AG04450 (cell line): ENCODE results near the gene ITGB2. TPM values are rescaled to one million over a fixed set of nuclear protein-coding genes. Genes with fewer than 3 reads are reported as not detected.

Experiments
- CTCF ChIA-PET: fragments of 300-600, 350-600 bp; formaldehyde crosslinking; extraction: SDS; loops from one replicate; lab custom pipeline; 2022; ENCODE audit warnings: antibody characterized with exemption, inconsistent platforms; lab: Charles Lee
- POLR2A ChIA-PET: fragments of 350-600 bp; formaldehyde crosslinking; extraction: SDS; loops from one replicate; lab custom pipeline; 2021; ENCODE audit warnings: antibody characterized with exemption, inconsistent platforms; lab: Yijun Ruan, JAX
- DNase-seq: peaks from one replicate; pipeline ENCODE4 v3.0.0-alpha.2; 2011; ENCODE audit warnings: low read depth, low spot score
- H3K27ac ChIP-seq: one replicate; pipeline ENCODE4 v1.5.1; 2012; ENCODE audit warnings: low read depth, low read length, control low read depth
- H3K27me3 ChIP-seq: one replicate; pipeline ENCODE4 v1.6.0; 2012; ENCODE audit warnings: low read length; ENCODE audit not compliant: control insufficient read depth, insufficient read depth
- H3K4me3 ChIP-seq: 2 replicates; pipeline ENCODE4 v1.5.1; 2011; ENCODE audit warnings: mild to moderate bottlenecking, low read depth, low read length, control low read depth
- H3K9me3 ChIP-seq: 2 replicates; pipeline ENCODE4 v1.5.1; 2012; ENCODE audit warnings: low read length; ENCODE audit not compliant: control insufficient read depth, insufficient read depth
- polyA plus RNA-seq: library from polyadenylated mRNA; depleted of rRNA; stranded (reverse); fragments of >200 nt; gene quantifications from 2 replicates; pipeline ENCODE4 v1.2.3, GENCODE V29; 2011
- TF ChIP-seq, protein P1 (sequence below): IDR thresholded peaks from 2 replicates; pipeline ENCODE4 v1.5.1; 2011; ENCODE audit warnings: low read depth, low read length, control low read depth, inconsistent platforms

ITGB2 gene
- polyA plus RNA-seq, 1 experiment: 0.04 TPM

DNA sequence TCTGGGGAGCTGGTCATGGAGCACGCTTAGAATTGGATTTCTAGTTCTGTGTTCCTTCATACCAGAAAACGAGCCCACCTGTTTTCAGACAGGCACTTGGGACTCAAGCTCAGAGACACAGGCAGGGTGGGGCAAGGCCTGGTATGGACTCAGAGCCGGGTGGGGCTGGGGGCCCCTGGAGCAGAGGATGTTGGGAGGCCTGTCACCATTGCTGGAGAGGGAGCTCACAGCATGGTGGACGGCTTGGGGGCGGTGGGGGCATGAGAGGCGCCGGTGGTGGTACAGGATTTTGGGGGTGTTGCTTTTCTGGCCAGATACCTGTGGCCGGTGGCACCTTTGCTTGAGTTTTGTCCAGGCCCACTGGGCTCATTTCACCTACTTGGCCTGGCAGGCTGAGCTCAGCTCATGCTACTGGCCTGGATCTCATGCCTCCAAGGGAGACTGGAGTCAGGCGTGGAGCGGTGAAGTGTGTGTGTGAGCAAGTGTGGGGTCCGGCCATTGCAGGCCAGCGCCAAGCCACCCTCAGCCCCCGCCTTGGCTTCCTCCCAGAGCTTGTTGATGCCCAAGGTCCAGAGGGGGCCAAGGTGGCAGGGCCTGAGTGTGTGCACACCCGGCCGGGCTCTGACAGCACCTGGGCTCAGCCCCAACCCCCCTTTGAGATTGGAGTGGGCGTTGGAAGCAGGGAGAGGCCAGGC lies 27.9 kb upstream of the ITGB2 start:
- Histone ChIP-seq H3K27me3 (no peaks in the 10 kb centered on the region), H3K4me3 (no peak overlapping the region), H3K9me3 (no peaks in the 10 kb centered on the region; the same call in 1 of the 2 replicates), H3K27ac (no peak overlapping the region)
- DNase-seq: no peak
- ChIA-PET CTCF (interaction anchor here (0.8 to 12.7 kb wide), 6 partner anchors 10 to 191 kb away, joined by 7 to 202 read pairs (median 16); no protein-coding TSS in a partner anchor), POLR2A (interaction anchor here (1.2 kb wide), 1 partner anchor 128 kb away, joined by 4 read pairs; no protein-coding TSS in a partner anchor)
- TF ChIP-seq, protein P1, sequence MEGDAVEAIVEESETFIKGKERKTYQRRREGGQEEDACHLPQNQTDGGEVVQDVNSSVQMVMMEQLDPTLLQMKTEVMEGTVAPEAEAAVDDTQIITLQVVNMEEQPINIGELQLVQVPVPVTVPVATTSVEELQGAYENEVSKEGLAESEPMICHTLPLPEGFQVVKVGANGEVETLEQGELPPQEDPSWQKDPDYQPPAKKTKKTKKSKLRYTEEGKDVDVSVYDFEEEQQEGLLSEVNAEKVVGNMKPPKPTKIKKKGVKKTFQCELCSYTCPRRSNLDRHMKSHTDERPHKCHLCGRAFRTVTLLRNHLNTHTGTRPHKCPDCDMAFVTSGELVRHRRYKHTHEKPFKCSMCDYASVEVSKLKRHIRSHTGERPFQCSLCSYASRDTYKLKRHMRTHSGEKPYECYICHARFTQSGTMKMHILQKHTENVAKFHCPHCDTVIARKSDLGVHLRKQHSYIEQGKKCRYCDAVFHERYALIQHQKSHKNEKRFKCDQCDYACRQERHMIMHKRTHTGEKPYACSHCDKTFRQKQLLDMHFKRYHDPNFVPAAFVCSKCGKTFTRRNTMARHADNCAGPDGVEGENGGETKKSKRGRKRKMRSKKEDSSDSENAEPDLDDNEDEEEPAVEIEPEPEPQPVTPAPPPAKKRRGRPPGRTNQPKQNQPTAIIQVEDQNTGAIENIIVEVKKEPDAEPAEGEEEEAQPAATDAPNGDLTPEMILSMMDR: no peak

DNA sequence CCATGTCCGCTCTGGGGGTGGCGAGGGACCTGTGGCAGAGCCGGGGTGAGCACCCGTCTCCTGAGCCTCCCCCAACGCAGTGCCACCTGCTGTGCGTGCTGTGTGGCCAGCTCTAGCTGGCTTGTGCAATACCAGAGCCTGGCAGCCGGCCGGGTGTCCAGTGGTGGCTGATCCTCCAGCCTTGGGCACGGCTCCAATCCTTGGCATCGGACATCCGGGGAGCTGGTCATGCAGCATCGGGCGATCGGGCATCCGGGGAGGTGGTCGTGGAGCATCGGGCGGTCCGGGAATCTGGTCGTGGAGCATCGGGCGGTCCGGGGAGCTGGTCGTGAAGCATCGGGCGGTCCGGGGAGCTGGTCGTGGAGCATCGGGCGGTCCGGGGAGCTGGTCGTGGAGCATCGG lies 27.2 kb upstream of the ITGB2 start:
- Histone ChIP-seq H3K27me3 (no peaks in the 10 kb centered on the region), H3K27ac (no peak overlapping the region), H3K4me3 (no peak overlapping the region), H3K9me3 (no peaks in the 10 kb centered on the region; the same call in 1 of the 2 replicates)
- ChIA-PET POLR2A (interaction anchor here (1.2 kb wide), 1 partner anchor 128 kb away, joined by 4 read pairs; no protein-coding TSS in a partner anchor), CTCF (interaction anchor here (0.8 to 12.7 kb wide), 3 partner anchors 14 to 191 kb away, joined by 7 to 202 read pairs (median 63); no protein-coding TSS in a partner anchor)
- TF ChIP-seq, protein P1: no peak
- DNase-seq: no peak

DNA sequence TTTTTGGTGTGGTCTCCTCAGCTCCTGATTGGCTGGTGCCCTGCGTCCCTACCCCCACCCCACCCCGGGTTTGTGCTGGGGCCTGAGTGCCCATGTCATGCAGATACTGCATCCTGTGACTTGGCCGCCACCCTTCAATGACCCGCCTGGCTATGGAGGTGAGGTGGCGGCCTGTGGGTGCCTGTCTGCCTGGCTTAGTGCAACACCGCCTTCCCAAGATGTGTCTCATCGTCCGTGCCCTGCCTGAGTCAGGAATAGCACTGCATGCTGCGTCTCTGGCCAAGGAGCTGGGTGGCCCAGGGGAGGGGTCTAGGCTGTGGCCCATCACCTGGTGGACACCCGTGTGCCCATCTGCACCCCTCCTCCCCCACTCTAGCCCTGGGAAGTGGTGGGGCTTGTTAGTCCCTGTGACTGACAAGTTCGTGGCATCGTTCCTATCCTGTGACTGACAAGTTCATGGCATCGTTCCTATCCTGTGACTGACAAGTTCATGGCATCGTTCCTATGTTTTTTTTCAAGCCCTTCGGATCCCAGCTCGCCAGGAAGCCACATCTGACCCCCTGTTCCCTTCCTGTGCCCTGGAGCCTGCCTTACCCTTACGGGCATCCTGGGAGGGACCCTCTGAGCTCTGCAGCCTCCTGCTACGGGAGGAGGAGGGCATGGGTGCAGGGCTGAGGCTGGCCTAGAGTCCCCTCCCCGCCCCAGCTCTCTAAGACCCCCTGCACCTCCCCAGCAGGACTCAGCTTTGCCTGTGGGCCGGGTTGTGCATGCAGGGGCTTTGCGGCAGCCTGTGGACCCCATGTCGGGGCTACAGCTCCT lies 26.6 kb upstream of the ITGB2 start:
- no peak for DNase-seq
- H3K4me3 ChIP-seq: no peak overlapping the region
- H3K27me3 ChIP-seq: no peaks in the 10 kb centered on the region
- no peaks in the 10 kb centered on the region; the same call in 1 of the 2 replicates for H3K9me3 ChIP-seq
- TF ChIP-seq, protein P1: no peak
- H3K27ac ChIP-seq: no peak overlapping the region
- CTCF ChIA-PET: interaction anchor here (12.7 kb wide), 1 partner anchor 192 kb away, joined by 202 read pairs; no protein-coding TSS in a partner anchor
- POLR2A ChIA-PET: interaction anchor here (0.7 to 1.2 kb wide), 2 partner anchors 30 to 129 kb away, joined by 3 to 4 read pairs; no protein-coding TSS in a partner anchor

DNA sequence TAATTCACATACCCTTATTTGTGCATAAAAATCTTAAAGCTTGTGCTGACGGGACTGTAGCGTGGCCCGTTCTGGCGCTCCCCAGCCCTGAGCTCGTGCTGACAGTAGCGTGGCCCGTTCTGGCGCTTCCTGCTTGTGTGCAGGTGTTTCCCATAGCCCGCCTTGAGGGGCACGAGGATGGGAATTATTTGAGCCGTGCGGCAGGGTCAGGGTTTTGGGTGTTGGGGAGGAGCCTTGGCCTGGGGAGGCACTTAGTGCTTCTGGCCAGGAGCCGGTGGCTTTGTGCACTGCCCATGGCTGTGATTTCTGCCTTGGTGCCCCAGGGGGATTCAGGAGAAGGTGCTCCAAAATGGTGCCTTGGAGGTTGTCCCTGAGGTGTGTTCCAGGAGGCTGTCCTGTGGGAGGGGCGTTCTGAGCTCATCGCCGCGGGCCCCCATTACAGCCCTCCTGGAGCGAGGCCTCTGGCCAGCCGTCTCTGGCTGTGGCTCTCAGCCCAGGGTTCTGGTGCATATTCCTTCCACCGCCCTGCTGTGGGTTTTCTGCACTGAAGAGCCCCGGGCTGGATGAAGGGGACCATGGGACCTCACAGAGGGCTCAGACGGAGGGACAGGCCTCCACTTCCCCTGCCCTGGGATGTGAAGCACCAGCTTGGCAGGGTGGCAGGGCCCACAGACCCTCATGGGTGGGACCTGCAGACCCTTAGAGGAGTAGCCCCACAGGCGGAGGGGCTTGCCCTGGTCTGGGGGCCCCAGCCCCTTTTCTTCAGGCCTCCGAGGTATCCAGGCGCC lies 25.7 kb upstream of the ITGB2 start:
- Histone ChIP-seq H3K9me3 (no peaks in the 10 kb centered on the region; the same call in 1 of the 2 replicates), H3K27ac (no peak overlapping the region), H3K27me3 (no peaks in the 10 kb centered on the region), H3K4me3 (no peak overlapping the region)
- DNase-seq: no peak
- POLR2A ChIA-PET: interaction anchor here (0.7 kb wide), 1 partner anchor 30 kb away, joined by 3 read pairs; no protein-coding TSS in a partner anchor
- TF ChIP-seq, protein P1: no peak
- CTCF ChIA-PET: interaction anchor here (0.6 to 12.7 kb wide), 3 partner anchors 95 to 193 kb away, joined by 3 to 202 read pairs (median 3); no protein-coding TSS in a partner anchor
